OCI-LY1 (cell line): ENCODE data around the gene SMARCC2.
A peak's percentile ranks its signal among the peaks of the same experiment; 100 is the strongest.

ENCODE experiments used
- H2AFZ ChIP-seq: fragments of 200-600 bp; sonication (generic), shearing (Covaris generic); 2 replicates; pipeline ENCODE4 v1.6.0; 2014; ENCODE audit warnings: antibody characterized with exemption, mild to moderate bottlenecking, low read length
- H3F3A ChIP-seq: fragments of 200-600 bp; sonication (generic), shearing (Covaris generic); 2 replicates; pipeline ENCODE4 v1.6.0; 2014; ENCODE audit warnings: mild to moderate bottlenecking, antibody characterized with exemption, low read length, moderate library complexity; ENCODE audit not compliant: insufficient read depth
- H3K27ac ChIP-seq: fragments of 200-600 bp; sonication (generic); 2 replicates; pipeline ENCODE4 v1.5.1; 2014; ENCODE audit warnings: low read length, mixed run types, mild to moderate bottlenecking, low read depth; ENCODE audit not compliant: poor library complexity, severe bottlenecking
- H3K27me3 ChIP-seq: fragments of 200-600 bp; sonication (generic); 2 replicates; pipeline ENCODE4 v1.6.0; 2014; ENCODE audit warnings: antibody characterized with exemption, mild to moderate bottlenecking, low read length, moderate library complexity; ENCODE audit not compliant: insufficient read depth
- H3K36me3 ChIP-seq: fragments of 200-600 bp; sonication (generic); 2 replicates; pipeline ENCODE4 v1.6.1; 2014; ENCODE audit warnings: mild to moderate bottlenecking, antibody characterized with exemption, low read length, moderate library complexity, mixed read lengths; ENCODE audit not compliant: insufficient read depth
- H3K4me1 ChIP-seq: fragments of 200-600 bp; sonication (generic); 2 replicates; pipeline ENCODE4 v1.5.1; 2014; ENCODE audit warnings: mild to moderate bottlenecking, low read length, moderate library complexity; ENCODE audit not compliant: insufficient read depth, severe bottlenecking
- H3K4me2 ChIP-seq: fragments of 200-600 bp; sonication (generic), shearing (Covaris generic); 2 replicates; pipeline ENCODE4 v1.6.1; 2014; ENCODE audit warnings: low read length
- H3K4me3 ChIP-seq: fragments of 200-600 bp; sonication (generic); 2 replicates; pipeline ENCODE4 v1.5.1; 2014; ENCODE audit warnings: low read length, low read depth, mild to moderate bottlenecking, mixed read lengths; ENCODE audit not compliant: poor library complexity, severe bottlenecking
- H3K79me2 ChIP-seq: fragments of 200-600 bp; shearing (Covaris generic); 2 replicates; pipeline ENCODE4 v1.6.1; 2016; ENCODE audit warnings: mixed run types, low read length, mixed read lengths; ENCODE audit not compliant: insufficient read depth
- H3K9ac ChIP-seq: fragments of 200-600 bp; sonication (generic), shearing (Covaris generic); 2 replicates; pipeline ENCODE4 v1.6.1; 2014; ENCODE audit warnings: mild to moderate bottlenecking, low read length, mixed read lengths
- H3K9me2 ChIP-seq: fragments of 200-600 bp; sonication (generic), shearing (Covaris generic); 2 replicates; pipeline ENCODE4 v1.6.1; 2014; ENCODE audit warnings: low read depth, mild to moderate bottlenecking, low read length, mixed read lengths
- H3K9me3 ChIP-seq: fragments of 200-600 bp; shearing (Covaris generic); 2 replicates; pipeline ENCODE4 v1.6.1; 2014; ENCODE audit warnings: low read length, mixed read lengths
- H4K20me1 ChIP-seq: fragments of 200-600 bp; sonication (generic), shearing (Covaris generic); 2 replicates; pipeline ENCODE4 v1.6.0; 2016; ENCODE audit warnings: mild to moderate bottlenecking, low read length; ENCODE audit not compliant: insufficient read depth
- EZH2 ChIP-seq: fragments of 200-600 bp; sonication (generic), shearing (Covaris generic); IDR thresholded peaks from 2 replicates; pipeline ENCODE4 v1.8.0; 2017; ENCODE audit warnings: borderline replicate concordance, mixed run types, mild to moderate bottlenecking, antibody characterized with exemption, low read length, moderate library complexity, mixed read lengths
- TF ChIP-seq, protein P1 (sequence below): fragments of 200-600 bp; sonication (generic), shearing (Covaris generic); IDR thresholded peaks from 2 replicates; pipeline ENCODE4 v1.5.1; 2017; ENCODE audit warnings: mild to moderate bottlenecking, antibody characterized with exemption, low read length, moderate library complexity, mixed read lengths

SMARCC2 gene

DNA sequence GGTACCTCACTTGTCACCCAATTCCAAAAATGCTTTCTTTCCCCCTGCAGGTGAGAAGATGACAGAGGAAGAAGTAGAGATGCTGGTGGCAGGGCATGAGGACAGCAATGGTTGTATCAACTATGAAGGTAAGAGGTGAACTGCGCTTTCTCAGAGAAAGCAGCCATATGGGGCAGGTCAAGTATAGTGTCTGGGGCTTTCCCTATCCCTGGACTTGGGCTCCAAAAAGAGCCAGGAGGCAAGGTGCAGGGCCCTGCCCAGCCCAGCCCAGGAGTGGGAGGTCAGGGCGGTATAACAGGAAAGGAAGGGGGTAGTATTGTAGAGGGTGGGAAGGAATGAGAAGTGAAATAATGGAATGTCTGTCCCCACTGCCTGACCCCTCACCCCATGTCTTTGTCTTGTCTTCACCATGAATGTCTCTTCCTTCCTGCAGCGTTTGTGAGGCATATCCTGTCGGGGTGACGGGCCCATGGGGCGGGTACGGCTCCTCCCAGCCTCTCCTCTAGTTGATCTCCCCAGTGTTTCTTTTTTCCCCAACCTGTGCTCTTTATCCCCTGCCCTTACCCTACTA lies 29.0 kb downstream of the SMARCC2 start:
- peaks cover 41% of the 10 kb centered on the region for H3K4me1 ChIP-seq
- peak overlapping the region; percentile 84 for H3K4me3 ChIP-seq
- peak overlapping the region; percentile 90 for H3K4me2 ChIP-seq
- TF ChIP-seq EZH2, result no peak
- TF ChIP-seq, protein P1, sequence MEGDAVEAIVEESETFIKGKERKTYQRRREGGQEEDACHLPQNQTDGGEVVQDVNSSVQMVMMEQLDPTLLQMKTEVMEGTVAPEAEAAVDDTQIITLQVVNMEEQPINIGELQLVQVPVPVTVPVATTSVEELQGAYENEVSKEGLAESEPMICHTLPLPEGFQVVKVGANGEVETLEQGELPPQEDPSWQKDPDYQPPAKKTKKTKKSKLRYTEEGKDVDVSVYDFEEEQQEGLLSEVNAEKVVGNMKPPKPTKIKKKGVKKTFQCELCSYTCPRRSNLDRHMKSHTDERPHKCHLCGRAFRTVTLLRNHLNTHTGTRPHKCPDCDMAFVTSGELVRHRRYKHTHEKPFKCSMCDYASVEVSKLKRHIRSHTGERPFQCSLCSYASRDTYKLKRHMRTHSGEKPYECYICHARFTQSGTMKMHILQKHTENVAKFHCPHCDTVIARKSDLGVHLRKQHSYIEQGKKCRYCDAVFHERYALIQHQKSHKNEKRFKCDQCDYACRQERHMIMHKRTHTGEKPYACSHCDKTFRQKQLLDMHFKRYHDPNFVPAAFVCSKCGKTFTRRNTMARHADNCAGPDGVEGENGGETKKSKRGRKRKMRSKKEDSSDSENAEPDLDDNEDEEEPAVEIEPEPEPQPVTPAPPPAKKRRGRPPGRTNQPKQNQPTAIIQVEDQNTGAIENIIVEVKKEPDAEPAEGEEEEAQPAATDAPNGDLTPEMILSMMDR, result no peak; the same call in 1 of the 2 replicates
- H3K79me2 ChIP-seq, result peaks cover 13% of the 10 kb centered on the region
- no peaks in the 10 kb centered on the region for H4K20me1 ChIP-seq
- H3K27ac ChIP-seq, result peak overlapping the region; percentile 74
- no peak overlapping the region for H2AFZ ChIP-seq
- no peaks in the 10 kb centered on the region for H3K9me2 ChIP-seq
- H3K36me3 ChIP-seq, result peaks cover 69% of the 10 kb centered on the region
- peak overlapping the region; percentile 83; the same call in 1 of the 2 replicates for H3K9ac ChIP-seq
- H3K27me3 ChIP-seq, result no peaks in the 10 kb centered on the region
- H3F3A ChIP-seq, result no peaks in the 10 kb centered on the region
- no peaks in the 10 kb centered on the region for H3K9me3 ChIP-seq

DNA sequence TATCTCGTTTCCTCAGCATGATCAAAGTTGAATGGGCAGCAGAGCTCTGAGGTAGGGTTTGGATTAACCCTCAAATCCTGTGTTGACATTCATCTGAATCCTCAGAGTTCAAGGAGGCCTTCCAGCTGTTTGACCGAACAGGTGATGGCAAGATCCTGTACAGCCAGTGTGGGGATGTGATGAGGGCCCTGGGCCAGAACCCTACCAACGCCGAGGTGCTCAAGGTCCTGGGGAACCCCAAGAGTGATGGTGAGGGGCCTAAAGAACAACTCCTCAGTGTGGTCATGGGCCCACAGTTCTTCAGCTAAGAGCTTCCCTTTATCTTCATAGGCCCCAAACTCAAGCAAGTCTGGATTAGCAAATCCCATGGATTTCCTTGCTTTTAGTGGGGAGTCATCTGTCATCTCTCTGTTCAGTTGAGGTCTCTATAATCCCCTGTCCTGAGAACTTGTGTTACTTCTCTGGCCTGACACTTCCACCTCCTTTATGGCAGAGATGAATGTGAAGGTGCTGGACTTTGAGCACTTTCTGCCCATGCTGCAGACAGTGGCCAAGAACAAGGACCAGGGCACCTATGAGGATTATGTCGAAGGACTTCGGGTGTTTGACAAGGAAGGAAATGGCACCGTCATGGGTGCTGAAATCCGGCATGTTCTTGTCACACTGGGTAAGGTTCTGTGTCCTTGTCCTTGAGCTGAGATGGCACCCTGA lies 29.6 kb downstream of the SMARCC2 start:
- Histone ChIP-seq H3K4me3 (peak overlapping the region; percentile 84), H4K20me1 (no peaks in the 10 kb centered on the region), H3K4me2 (peak overlapping the region; percentile 90), H3K9me2 (no peaks in the 10 kb centered on the region), H3K4me1 (peaks cover 41% of the 10 kb centered on the region), H3F3A (no peaks in the 10 kb centered on the region), H3K36me3 (peaks cover 62% of the 10 kb centered on the region), H3K9ac (peak overlapping the region; percentile 83), H2AFZ (no peak overlapping the region), H3K9me3 (no peaks in the 10 kb centered on the region), H3K79me2 (peaks cover 13% of the 10 kb centered on the region), H3K27me3 (no peaks in the 10 kb centered on the region), H3K27ac (peak overlapping the region; percentile 74)
- no peak for TF ChIP-seq EZH2
- TF ChIP-seq, protein P1, result no peak; the same call in 1 of the 2 replicates

DNA sequence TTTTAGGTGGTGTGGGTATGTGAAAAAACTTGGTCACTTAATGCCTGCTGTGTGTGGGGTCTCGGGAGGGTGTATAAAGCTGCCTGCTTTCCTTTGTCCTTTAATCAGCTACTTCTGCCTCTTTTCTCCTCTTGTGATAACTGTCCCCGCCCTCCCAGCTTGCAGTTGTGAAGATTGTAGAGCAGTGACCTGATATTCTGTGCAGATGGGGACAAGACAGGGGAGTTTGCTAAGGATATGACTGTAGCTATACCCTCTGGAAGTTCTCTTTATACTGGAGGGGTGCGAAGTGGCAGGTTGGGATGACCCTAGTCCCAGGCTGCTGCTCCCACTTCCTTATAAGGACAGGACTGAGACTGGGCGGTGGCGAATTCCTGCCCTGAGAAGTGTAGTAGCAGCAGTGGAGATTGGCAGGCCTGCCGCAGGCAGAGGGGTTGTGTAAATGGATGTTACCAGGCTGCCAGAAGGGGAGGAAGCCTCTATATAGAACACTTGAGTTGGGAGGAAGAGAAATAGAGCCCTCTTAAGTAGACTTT lies 30.3 kb downstream of the SMARCC2 start:
- Histone ChIP-seq H3K4me3 (peak overlapping the region; percentile 84), H3K4me2 (peak overlapping the region; percentile 90), H3K79me2 (peaks cover 13% of the 10 kb centered on the region), H3K9me3 (no peaks in the 10 kb centered on the region), H4K20me1 (no peaks in the 10 kb centered on the region), H3F3A (no peaks in the 10 kb centered on the region), H3K9me2 (no peaks in the 10 kb centered on the region), H3K4me1 (peaks cover 47% of the 10 kb centered on the region), H3K9ac (peak overlapping the region; percentile 83), H2AFZ (no peak overlapping the region), H3K27ac (peak overlapping the region; percentile 74), H3K27me3 (no peaks in the 10 kb centered on the region), H3K36me3 (peaks cover 56% of the 10 kb centered on the region)
- no peak for TF ChIP-seq EZH2
- TF ChIP-seq, protein P1, result no peak
